COLO829 (cell line): ENCODE results near the gene KRTAP24-1.

Experiments
- DNase-seq: peaks from one replicate; pipeline ENCODE4 v3.0.0; 2012; ENCODE audit warnings: low spot score

The KRTAP24-1 gene

GRCh38 chr21:30282850-30283249 is at the start of gene KRTAP24-1:
KRTAP24-1 (minus strand) TSS chr21:30282950; CDS start chr21:30282932, 18 bp downstream.
- no peak for DNase-seq

- no peak for DNase-seq
These were observed 46.6 kb upstream of the KRTAP24-1 start for GRCh38 chr21:30329203-30329875.

- DNase-seq, result no peak
These were observed 43.6 kb upstream of the KRTAP24-1 start for GRCh38 chr21:30326390-30326789.

- no peak for DNase-seq
These were observed 37.5 kb upstream of the KRTAP24-1 start, which contains the start of gene KRTAP26-1 for GRCh38 chr21:30320215-30320614. KRTAP26-1 (minus strand) TSS chr21:30320315; CDS start chr21:30320035, 280 bp downstream.

GRCh38 chr21:30315701-30316100 is 33.0 kb upstream of the KRTAP24-1 start:
- no peak for DNase-seq

GRCh38 chr21:30306884-30307283 is 24.1 kb upstream of the KRTAP24-1 start:
- no peak for DNase-seq

GRCh38 chr21:30305136-30305535 is 22.4 kb upstream of the KRTAP24-1 start:
- DNase-seq, result no peak

- no peak for DNase-seq
These were observed 6.5 kb upstream of the KRTAP24-1 start, which contains the start of gene KRTAP25-1 for GRCh38 chr21:30289215-30289614. KRTAP25-1 (minus strand) TSS chr21:30289514; CDS start chr21:30289490, 24 bp downstream.

- no peak for DNase-seq
These were observed 11.1 kb downstream of the KRTAP24-1 start for GRCh38 chr21:30271611-30272010.

- no peak for DNase-seq
These were observed 11.6 kb downstream of the KRTAP24-1 start for GRCh38 chr21:30271156-30271555.

- no peak for DNase-seq
These were observed 12.8 kb downstream of the KRTAP24-1 start for GRCh38 chr21:30269803-30270530.

GRCh38 chr21:30268608-30269197 is 14.0 kb downstream of the KRTAP24-1 start:
- DNase-seq, result no peak

GRCh38 chr21:30257773-30258172 is 25.0 kb downstream of the KRTAP24-1 start:
- DNase-seq, result peak; percentile 56

- DNase-seq, result no peak
These were observed 26.6 kb downstream of the KRTAP24-1 start for GRCh38 chr21:30256100-30256499.

GRCh38 chr21:30255679-30256078 is 27.1 kb downstream of the KRTAP24-1 start:
- DNase-seq, result no peak

- no peak for DNase-seq
These were observed 31.0 kb downstream of the KRTAP24-1 start for GRCh38 chr21:30251781-30252180.

GRCh38 chr21:30249936-30250335 is 32.8 kb downstream of the KRTAP24-1 start:
- DNase-seq, result peak; percentile 63

GRCh38 chr21:30248844-30249243 is 33.9 kb downstream of the KRTAP24-1 start:
- no peak for DNase-seq

- no peak for DNase-seq
These were observed 37.7 kb downstream of the KRTAP24-1 start for GRCh38 chr21:30245061-30245460.

- no peak for DNase-seq
These were observed 39.1 kb downstream of the KRTAP24-1 start for GRCh38 chr21:30243691-30244090.

GRCh38 chr21:30240661-30241060 is 42.1 kb downstream of the KRTAP24-1 start:
- DNase-seq, result no peak

- no peak for DNase-seq
These were observed 44.6 kb downstream of the KRTAP24-1 start for GRCh38 chr21:30238168-30238567.

- DNase-seq, result peak; percentile 48
These were observed 48.1 kb downstream of the KRTAP24-1 start for GRCh38 chr21:30234643-30235042.
